ENCODE measurements around the gene PLXNA2. TPM values are rescaled to one million over a fixed set of nuclear protein-coding genes. Genes with fewer than 3 reads are reported as not detected.

Gene PLXNA2
- total and polyA plus RNA-seq, 2 of the 8 experiments (the other 6 are each of a cell fraction or from before 2014, with no cell fraction given) = 0.33 to 1.5 TPM

- TF ChIP-seq CHD7 (IDR thresholded peaks at IDR 0.05; ENCODE audit: insufficient replicate concordance, low read length) (no peak), CREB1 (IDR thresholded peaks at IDR 0.05) (no peak), CBX8 (IDR thresholded peaks at IDR 0.05; ENCODE audit: borderline replicate concordance, low read depth, low read length) (no peak), POU5F1 (IDR thresholded peaks at IDR 0.05; ENCODE audit: low read depth, low read length) (no peak), KDM1A (IDR thresholded peaks at IDR 0.05; ENCODE audit: borderline replicate concordance, low read length) (no peak), RFX5 (IDR thresholded peaks at IDR 0.05; ENCODE audit: borderline replicate concordance, low read depth, low read length) (no peak), SP1 (IDR thresholded peaks at IDR 0.05; ENCODE audit: low read depth, low read length) (no peak), TAF1 (IDR thresholded peaks at IDR 0.05; ENCODE audit: low read depth, low read length) (no peak), RXRA (IDR thresholded peaks at IDR 0.05; ENCODE audit: insufficient read depth, low read depth, low read length) (no peak), NRF1 (IDR thresholded peaks at IDR 0.05; ENCODE audit: low read depth, low read length) (no peak)
Observed at GRCh38 chr1:208010487-208011071, 233.6 kb downstream of the PLXNA2 start (continued).
